Upper lobe of left lung (tissue), 4 donors: ENCODE data around the gene FOXO3.

ENCODE experiments used
- CTCF ChIP-seq, 6 experiments: fragments of 450-650 bp in 4 of 6; fragments of 200-600 bp in 2 of 6; sonication (generic) in 2 of 6; IDR thresholded peaks; one replicate each; pipeline ENCODE4 v1.5.1; 2016 to 2019; ENCODE audit warnings: antibody characterized with exemption in 6 of 6
- EP300 ChIP-seq, 4 donors: sonication (generic); formaldehyde crosslinking; IDR thresholded peaks; one replicate each; pipeline ENCODE4 v1.5.1; 2017; ENCODE audit warnings: antibody characterized with exemption in 4 of 4, control low read depth in 2 of 4
- POLR2A ChIP-seq, 4 donors: fragments of 450-650 bp; IDR thresholded peaks; one replicate each; pipeline ENCODE4 v1.5.1; 2016 to 2017; ENCODE audit warnings: antibody characterized with exemption in 4 of 4, mild to moderate bottlenecking in 2 of 4
- POLR2AphosphoS5 ChIP-seq, 2 donors: sonication (generic); formaldehyde crosslinking; IDR thresholded peaks; one replicate each; pipeline ENCODE4 v1.5.1; 2017; ENCODE audit warnings: antibody characterized with exemption in 2 of 2

- TF ChIP-seq CTCF (IDR thresholded peaks at IDR 0.05) (no peak), EP300 (IDR thresholded peaks at IDR 0.05) (no peak), POLR2A (IDR thresholded peaks at IDR 0.05) (no peak), POLR2AphosphoS5 (IDR thresholded peaks at IDR 0.05) (no peak)
These were observed 146.7 kb downstream of the FOXO3 start for GRCh38 chr6:108707328-108707976.
